Mammary epithelial cell (primary cell): Measurements from ENCODE around the gene RIMKLA.

Source experiments
- EZH2 ChIP-seq: IDR thresholded peaks from 2 replicates; pipeline ENCODE4 v1.6.1; 2012; ENCODE audit warnings: low read length, inconsistent platforms, borderline replicate concordance
- TF ChIP-seq, protein P1 (sequence below), 2 donors: IDR thresholded peaks in 1 of 2; conservative IDR thresholded peaks in 1 of 2; 2 replicates each; pipeline ENCODE4 v1.5.1; 2011 to 2012; ENCODE audit warnings: inconsistent platforms in 2 of 2, low read length in 2 of 2, mild to moderate bottlenecking in 2 of 2, control low read depth in 1 of 2, low read depth in 1 of 2; ENCODE audit not compliant: insufficient read depth in 1 of 2; ENCODE audit errors: extremely low read depth in 1 of 2

DNA sequence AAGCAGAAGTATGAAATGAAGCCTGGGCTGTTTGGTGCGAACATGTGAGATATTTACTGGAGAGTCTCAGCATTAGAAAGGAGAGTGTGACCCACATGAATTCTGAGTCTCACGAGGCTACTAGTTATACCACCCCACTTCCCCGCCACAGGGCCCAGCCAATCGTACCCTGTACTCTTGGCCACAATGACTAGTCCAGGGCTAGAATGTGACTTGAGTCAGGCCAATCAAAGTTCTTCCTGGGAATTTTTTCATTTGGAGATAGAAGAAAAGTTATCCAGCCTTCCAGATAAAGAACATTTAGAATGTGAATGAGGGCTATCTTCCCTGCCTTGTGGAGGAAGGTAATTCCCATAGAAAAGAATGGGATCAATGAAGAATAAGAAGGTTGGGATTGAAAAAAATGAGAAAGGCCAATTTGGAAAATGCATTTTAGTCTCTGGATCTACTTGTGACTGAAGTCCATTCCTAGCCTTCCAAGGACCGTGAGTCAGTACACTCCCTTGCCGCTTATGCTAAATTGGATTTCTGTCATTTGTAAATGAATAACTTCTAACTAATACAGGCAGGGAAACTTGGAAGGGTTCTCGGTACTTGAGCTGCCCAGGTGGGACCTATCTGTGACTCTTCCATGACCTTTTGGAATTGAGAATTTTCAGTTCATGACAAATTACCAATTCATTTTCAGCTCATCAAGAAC, 12.3 kb upstream of the RIMKLA start:
- TF ChIP-seq, protein P1, sequence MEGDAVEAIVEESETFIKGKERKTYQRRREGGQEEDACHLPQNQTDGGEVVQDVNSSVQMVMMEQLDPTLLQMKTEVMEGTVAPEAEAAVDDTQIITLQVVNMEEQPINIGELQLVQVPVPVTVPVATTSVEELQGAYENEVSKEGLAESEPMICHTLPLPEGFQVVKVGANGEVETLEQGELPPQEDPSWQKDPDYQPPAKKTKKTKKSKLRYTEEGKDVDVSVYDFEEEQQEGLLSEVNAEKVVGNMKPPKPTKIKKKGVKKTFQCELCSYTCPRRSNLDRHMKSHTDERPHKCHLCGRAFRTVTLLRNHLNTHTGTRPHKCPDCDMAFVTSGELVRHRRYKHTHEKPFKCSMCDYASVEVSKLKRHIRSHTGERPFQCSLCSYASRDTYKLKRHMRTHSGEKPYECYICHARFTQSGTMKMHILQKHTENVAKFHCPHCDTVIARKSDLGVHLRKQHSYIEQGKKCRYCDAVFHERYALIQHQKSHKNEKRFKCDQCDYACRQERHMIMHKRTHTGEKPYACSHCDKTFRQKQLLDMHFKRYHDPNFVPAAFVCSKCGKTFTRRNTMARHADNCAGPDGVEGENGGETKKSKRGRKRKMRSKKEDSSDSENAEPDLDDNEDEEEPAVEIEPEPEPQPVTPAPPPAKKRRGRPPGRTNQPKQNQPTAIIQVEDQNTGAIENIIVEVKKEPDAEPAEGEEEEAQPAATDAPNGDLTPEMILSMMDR (conservative IDR thresholded peaks at IDR 0.05 in 1 of 2, IDR thresholded peaks at IDR 0.05 in 1 of 2; ENCODE audit: extremely low read depth in 1 of 2, insufficient read depth in 1 of 2, low read depth in 1 of 2, low read length in 2 of 2): no peak
- TF ChIP-seq EZH2: no peak
